DMS114 treated with DMSO at 0.1 percent for 48 hours (cell line): ENCODE data around the gene IL12RB2.
"Not testable (repeated sequence)": the region's sequence is repeated elsewhere in the genome, so short reads cannot be mapped to it uniquely, and the experiment has no call there.

Source experiments
- DNase-seq: peaks from one replicate; lab custom pipeline; 2025; ENCODE audit not compliant: unreplicated experiment; lab: John Stamatoyannopoulos, UW

IL12RB2 gene

GRCh38 chr1:67393240-67393639 is 85.6 kb downstream of the IL12RB2 start:
- DNase-seq = no peak

DNA sequence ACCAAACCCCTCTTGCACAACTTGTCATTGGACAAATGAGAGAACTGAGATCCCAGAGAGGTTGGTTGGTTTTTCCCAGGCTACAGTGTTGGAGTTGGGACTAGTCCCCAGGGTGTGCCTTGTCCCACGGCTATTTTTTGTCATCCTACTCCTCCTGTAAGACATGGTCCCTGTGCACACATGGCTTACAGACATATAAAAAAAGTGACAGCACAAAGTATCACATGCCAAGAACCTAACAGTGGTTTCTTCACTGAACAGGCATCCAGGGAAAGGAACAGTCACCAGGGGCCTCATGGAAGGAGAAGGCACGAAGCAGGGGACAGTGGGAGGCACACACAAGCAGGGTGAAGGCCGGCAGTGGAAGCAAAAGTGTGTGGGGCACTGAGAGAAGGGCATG is 86.1 kb downstream of the IL12RB2 start:
- DNase-seq = no peak

DNA sequence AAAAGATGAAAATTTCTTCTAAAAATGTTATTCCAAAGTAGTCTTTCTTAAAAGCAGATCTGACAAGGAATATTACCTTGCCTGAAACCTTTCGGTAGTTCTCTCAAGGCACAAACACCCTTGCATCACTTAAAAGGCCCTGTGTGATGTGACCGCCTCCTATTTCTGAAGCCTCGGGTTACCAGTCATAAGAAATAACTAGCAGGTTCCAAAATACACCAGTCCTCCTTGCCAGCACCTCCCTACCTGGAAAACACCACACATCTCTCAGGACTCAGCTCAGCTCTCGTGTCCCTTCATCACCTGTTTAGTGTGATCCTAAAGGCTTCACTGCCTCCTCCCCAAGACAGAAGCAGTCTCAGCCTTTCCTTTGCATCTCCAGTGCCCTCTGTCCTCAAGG is 86.9 kb downstream of the IL12RB2 start:
- DNase-seq = no peak

DNA sequence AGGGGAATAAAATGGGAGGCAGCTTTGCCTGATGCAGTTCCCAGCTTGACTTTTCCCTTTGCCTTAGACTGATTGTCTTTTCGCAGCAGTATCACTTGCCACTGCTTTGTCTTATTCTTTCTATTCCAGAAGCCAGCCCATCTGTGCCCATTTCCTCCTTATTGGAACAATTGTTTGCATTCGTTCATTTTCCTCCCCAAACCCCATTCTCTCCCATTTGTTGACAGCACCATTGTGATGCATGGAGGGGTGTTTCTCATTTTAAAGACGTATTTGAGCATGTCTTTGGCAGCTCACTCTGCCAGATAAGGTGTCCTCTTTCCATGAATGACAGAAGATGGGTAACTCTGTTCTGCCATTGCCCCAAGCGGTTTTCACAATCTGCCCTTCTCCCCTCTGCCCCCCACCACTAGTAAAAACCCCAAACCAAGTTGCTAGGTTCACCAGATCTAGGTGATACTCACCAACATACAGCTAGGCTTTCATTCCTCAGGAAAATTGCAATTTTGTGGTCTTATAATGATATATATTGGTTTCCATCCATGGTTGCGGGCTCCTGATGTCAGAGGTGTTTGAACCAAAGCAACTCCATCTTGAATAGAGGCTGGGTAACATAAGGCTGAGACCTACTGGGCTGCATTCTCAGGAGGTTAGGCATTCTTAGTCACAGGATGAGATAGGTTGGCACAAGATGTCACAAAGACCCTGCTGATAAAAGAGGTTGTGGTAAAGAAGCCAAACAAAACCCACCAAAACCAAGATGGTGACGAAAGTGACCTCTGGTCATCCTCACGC is 91.7 kb downstream of the IL12RB2 start:
- DNase-seq = no peak

DNA sequence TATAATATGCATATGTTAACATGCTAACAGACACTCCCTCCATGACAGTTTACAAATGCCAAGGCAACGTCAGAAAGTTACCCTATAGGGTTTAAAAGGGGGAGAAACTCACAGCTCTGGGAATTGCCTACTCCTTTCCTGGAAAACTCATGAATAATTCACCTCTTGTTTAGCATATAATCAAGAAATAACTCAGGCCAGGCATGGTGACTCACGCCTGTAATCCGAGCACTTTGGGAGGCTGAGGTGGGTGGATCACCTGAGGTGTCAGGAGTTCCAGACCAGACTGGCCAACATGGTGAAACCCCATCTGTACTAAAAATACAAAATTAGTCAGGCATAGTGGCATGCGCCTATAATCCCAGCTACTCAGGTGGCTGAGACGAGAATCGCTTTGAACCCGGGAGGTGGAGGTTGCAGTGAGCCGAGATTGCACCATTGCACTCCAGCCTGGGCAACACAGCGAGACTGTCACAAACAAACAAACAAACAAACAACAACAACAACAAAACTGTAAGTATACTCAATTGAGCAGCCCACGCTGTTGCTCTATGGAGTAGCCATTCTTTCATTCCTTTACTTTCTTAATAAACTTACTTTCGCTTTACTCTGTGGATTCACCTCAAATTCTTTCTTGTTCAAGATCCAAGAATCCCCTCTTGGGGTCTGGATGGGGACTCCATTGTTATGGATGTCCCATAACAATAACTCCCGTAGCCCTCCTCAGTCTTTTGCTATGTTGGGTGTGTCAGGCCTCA is 92.5 kb downstream of the IL12RB2 start:
- not testable (repeated sequence) for DNase-seq

GRCh38 chr1:67401443-67401842 is 93.8 kb downstream of the IL12RB2 start:
- no peak for DNase-seq

DNA sequence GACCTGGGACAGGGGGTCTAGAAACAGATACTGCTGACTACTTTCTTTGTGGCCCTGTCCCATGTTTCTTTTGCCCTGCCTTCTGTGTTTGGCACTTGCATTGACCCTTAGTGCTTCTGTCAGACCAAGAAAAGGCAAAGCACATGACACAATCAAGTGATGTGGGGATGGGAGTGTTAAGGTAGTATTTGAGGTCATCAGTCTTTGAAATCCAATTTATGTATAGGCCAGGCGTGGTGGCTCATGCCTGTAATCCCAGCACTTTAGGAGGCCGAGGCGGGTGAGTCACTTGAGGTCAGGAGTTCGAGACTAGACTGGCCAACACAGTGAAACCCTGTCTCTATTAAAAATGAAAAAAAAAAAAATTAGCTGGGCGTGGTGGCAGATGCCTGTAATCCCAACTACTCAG is 96.5 kb downstream of the IL12RB2 start:
- DNase-seq = no peak

- DNase-seq = no peak
These were observed 98.0 kb downstream of the IL12RB2 start for GRCh38 chr1:67405473-67406245.

- no peak for DNase-seq
These were observed 99.8 kb downstream of the IL12RB2 start for GRCh38 chr1:67407498-67407897.

GRCh38 chr1:67408148-67408547 is 100.5 kb downstream of the IL12RB2 start:
- DNase-seq = no peak

GRCh38 chr1:67413101-67413500 is 105.4 kb downstream of the IL12RB2 start:
- DNase-seq = not testable (repeated sequence)

GRCh38 chr1:67414574-67414973 is 106.9 kb downstream of the IL12RB2 start:
- DNase-seq = no peak

DNA sequence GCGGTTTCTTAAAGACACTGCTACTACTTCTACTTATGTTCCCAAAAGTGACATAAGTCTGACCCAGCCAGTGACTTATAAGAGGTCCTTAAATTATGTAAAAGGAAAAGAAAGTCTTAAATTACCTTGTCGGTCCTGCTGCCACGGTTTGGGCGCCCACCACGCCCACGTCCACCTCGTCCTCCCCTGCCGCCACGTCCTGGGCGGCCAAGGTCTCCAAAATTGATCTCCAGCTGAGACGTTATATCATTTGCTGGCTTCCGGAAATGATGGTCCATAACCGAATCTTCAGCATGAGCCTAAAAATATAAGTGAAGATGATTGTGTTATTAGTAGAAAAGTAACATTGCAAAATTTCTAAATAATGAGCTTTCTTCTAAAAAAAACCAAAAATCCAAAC is 107.4 kb downstream of the IL12RB2 start:
- no peak for DNase-seq

DNA sequence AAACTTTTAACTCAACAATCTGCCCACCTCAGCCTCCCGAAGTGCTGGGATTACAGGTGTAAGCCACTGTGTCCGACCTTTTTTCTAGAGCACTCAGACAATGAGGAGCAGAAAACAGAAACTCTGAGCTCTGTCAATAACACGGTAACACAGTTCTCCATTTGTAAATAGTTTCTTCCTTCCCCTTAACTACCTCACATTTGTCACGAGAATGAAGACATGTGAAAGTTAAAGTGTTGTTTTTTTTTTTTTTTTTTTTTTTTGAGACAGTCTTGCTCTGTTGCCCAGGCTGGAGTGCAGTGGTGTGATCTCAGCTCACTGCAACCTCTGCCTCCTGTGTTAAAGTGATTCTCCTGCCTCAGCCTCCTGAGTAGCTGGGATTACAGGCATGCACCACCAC is 110.1 kb downstream of the IL12RB2 start:
- DNase-seq = not testable (repeated sequence)

GRCh38 chr1:67418839-67419586 is 111.3 kb downstream of the IL12RB2 start:
- no peak for DNase-seq

- DNase-seq = no peak
These were observed 113.3 kb downstream of the IL12RB2 start for GRCh38 chr1:67420835-67421492.

DNA sequence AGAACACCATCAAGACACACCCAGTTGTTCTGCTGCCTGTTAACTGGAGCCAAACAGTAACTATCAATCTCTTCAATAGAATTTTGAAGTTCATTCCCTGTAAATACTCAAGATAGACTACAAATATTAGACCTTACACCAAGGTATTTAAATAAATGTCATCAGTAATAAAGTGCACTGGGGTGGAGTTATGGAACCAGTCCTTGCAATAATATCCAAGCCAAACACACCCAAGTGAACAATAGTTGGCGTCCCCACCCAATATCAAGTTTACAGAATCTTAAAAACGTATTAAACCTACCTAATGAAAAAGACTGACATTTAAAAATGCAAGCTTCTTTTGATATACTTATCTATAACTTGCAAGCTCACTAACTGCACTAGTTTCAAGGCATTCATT is 119.8 kb downstream of the IL12RB2 start:
- DNase-seq = no peak

DNA sequence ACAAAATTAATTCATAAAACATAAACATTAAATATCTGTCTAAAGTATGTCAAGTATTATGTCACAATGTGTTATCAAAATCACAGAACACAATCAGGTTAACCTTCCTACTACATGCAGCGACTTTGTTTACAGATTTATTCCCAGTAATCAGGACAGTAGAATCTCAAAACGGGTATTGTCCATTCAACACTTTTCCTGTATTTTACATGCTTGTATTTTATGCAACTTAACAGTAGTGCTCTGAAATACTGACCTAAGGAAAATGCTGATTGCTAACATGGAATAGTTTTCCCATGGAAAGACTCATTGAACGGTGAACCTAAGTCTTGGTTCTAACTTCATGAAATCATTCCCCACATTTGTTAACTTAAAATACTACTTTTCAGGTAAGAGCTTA is 120.3 kb downstream of the IL12RB2 start:
- no peak for DNase-seq

DNA sequence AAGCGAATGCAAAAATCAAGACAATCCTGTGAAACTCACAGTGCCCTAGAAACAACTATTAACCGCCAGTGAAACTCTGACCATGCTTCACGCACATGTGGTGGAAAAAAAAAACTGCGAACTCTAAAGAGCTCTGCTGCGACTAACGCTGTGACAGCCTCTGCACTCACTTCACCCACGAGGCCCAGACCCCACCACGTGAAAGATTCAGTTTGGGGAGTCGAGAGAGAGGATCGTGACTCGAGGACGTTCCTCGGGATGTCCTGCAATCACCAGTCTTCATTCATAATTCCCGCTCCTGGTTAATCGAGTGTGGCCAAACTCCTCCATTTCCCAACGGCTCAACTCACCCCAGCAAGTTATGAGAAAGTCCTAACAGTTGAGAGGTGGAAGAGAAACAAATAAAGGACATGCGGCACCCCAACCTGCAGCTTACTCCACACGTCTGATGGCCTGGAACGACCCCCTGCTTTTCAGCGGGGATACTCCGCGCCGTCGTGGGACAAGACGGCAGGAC is 121.4 kb downstream of the IL12RB2 start:
- DNase-seq = no peak
